H1 (cell line): ENCODE results near the gene TEAD4. TPM values are rescaled to one million over a fixed set of nuclear protein-coding genes. Genes with fewer than 3 reads are reported as not detected.
A peak's percentile ranks its signal among the peaks of the same experiment; 100 is the strongest.

Source experiments
- CTCF ChIA-PET: fragments of 300-600 bp; sonication (Branson Sonifier 250); formaldehyde crosslinking; loops from one replicate; lab custom pipeline; 2021; ENCODE audit not compliant: partially characterized antibody; lab: Charles Lee
- POLR2A ChIA-PET: fragments of 300-600 bp; sonication (Branson Sonifier 250); formaldehyde crosslinking; loops from one replicate; lab custom pipeline; 2021; ENCODE audit warnings: inconsistent platforms; ENCODE audit not compliant: partially characterized antibody; lab: Charles Lee
- DNase-seq, 2 experiments: peaks; one replicate each; pipeline versions ENCODE4 v3.0.0 to v3.0.0-alpha.2; 2010 to 2022; ENCODE audit warnings: low spot score in 2 of 2, low read depth in 1 of 2, mixed read lengths in 1 of 2
- FAIRE-seq: peaks from 2 replicates; lab custom pipeline; 2011; peaks lifted over from hg19 to GRCh38; lab: Jason Lieb, UNC
- H2AFZ ChIP-seq: 2 replicates; pipeline ENCODE4 v1.8.1; 2012; ENCODE audit warnings: low read length, inconsistent platforms
- H2AK5ac ChIP-seq: 2 replicates; pipeline ENCODE4 v1.6.1; 2013; ENCODE audit warnings: low read depth, low read length
- H2BK120ac ChIP-seq: replicated peaks from 2 replicates; pipeline ENCODE3; 2013; ENCODE audit warnings: low read depth, low read length, inconsistent platforms
- H2BK12ac ChIP-seq: 2 replicates; pipeline ENCODE4 v1.6.1; 2013; ENCODE audit warnings: low read depth, low read length
- H2BK15ac ChIP-seq: 2 replicates; pipeline ENCODE4 v1.6.1; 2013; ENCODE audit warnings: low read length
- H2BK20ac ChIP-seq: 2 replicates; pipeline ENCODE4 v1.6.1; 2013; ENCODE audit warnings: low read length
- H2BK5ac ChIP-seq: 2 replicates; pipeline ENCODE4 v1.6.1; 2013; ENCODE audit warnings: low read depth, low read length
- H3K14ac ChIP-seq: 2 replicates; pipeline ENCODE4 v1.6.1; 2013; ENCODE audit warnings: inconsistent platforms; ENCODE audit not compliant: insufficient read length
- H3K18ac ChIP-seq: 2 replicates; pipeline ENCODE4 v1.6.1; 2013; ENCODE audit warnings: low read length; ENCODE audit errors: extremely low read depth
- H3K23ac ChIP-seq: 2 replicates; pipeline ENCODE4 v1.6.1; 2013; ENCODE audit warnings: inconsistent platforms; ENCODE audit not compliant: insufficient read length
- H3K23me2 ChIP-seq: 2 replicates; pipeline ENCODE4 v1.6.1; 2013; ENCODE audit warnings: low read depth, low read length
- H3K27ac ChIP-seq: 2 replicates; pipeline ENCODE4 v1.6.1; 2011; ENCODE audit warnings: low read depth, low read length, inconsistent platforms
- H3K27me3 ChIP-seq, 4 experiments: replicated peaks in 1 of 4; 1 replicate in 1 of 4; 2 replicates in 3 of 4; pipeline versions ENCODE4 v1.6.1 to v1.8.1; 2011 to 2013; ENCODE audit warnings: low read length in 3 of 4, mild to moderate bottlenecking in 3 of 4, inconsistent platforms in 2 of 4, mixed read lengths in 2 of 4, moderate library complexity in 1 of 4; ENCODE audit not compliant: control insufficient read depth in 3 of 4, insufficient read depth in 3 of 4; ENCODE audit errors: extremely low read depth in 1 of 4
- H3K36me3 ChIP-seq, 4 experiments: 2 replicates each; pipeline versions ENCODE4 v1.6.1 to v1.8.1; 2011 to 2013; ENCODE audit warnings: mild to moderate bottlenecking in 4 of 4, low read length in 3 of 4, moderate library complexity in 2 of 4, control low read depth in 1 of 4, inconsistent platforms in 1 of 4; ENCODE audit not compliant: insufficient read depth in 4 of 4, control insufficient read depth in 2 of 4
- H3K4ac ChIP-seq: replicated peaks from 2 replicates; pipeline ENCODE3; 2013; ENCODE audit warnings: low read length, low read depth, mixed read lengths, inconsistent platforms; ENCODE audit not compliant: insufficient read length
- H3K4me1 ChIP-seq, 4 experiments: replicated peaks in 1 of 4; 1 replicate in 1 of 4; 2 replicates in 3 of 4; pipeline versions ENCODE4 v1.6.1 to v1.8.1; 2011 to 2013; ENCODE audit warnings: low read length in 3 of 4, inconsistent platforms in 2 of 4, mixed read lengths in 1 of 4; ENCODE audit not compliant: insufficient read depth in 4 of 4, control insufficient read depth in 3 of 4
- H3K4me2 ChIP-seq, 2 experiments: 2 replicates each; pipeline versions ENCODE4 v1.6.1 to v1.8.1; 2011 to 2013; ENCODE audit warnings: low read depth in 2 of 2, low read length in 2 of 2, control low read depth in 1 of 2, inconsistent platforms in 1 of 2, mild to moderate bottlenecking in 1 of 2; ENCODE audit not compliant: insufficient read depth in 1 of 2
- H3K4me3 ChIP-seq, 4 experiments: fragments of 200-600, 300-600 bp in 1 of 4; sonication (generic), shearing (Covaris generic), sonication (Bioruptor Twin) in 1 of 4; 2 replicates each; pipeline versions ENCODE4 v1.5.1 to v1.8.1; 2011 to 2016; ENCODE audit warnings: low read length in 4 of 4, low read depth in 3 of 4, control low read depth in 2 of 4, inconsistent platforms in 2 of 4, mild to moderate bottlenecking in 2 of 4, mixed read lengths in 1 of 4, moderate library complexity in 1 of 4; ENCODE audit not compliant: insufficient read depth in 2 of 4; ENCODE audit errors: extremely low read depth in 1 of 4
- H3K56ac ChIP-seq: replicated peaks from 2 replicates; pipeline ENCODE3; 2013; ENCODE audit warnings: low read depth, mild to moderate bottlenecking, mixed read lengths, low read length, inconsistent platforms; ENCODE audit not compliant: insufficient read length
- H3K79me1 ChIP-seq: 2 replicates; pipeline ENCODE4 v1.6.1; 2013; ENCODE audit warnings: low read depth, low read length, control low read depth
- H3K79me2 ChIP-seq, 2 experiments: 2 replicates each; pipeline versions ENCODE4 v1.6.1 to v1.8.1; 2012 to 2013; ENCODE audit warnings: low read length in 2 of 2, mild to moderate bottlenecking in 2 of 2, inconsistent platforms in 1 of 2; ENCODE audit not compliant: insufficient read depth in 2 of 2, control insufficient read depth in 1 of 2
- H3K9ac ChIP-seq, 4 experiments: replicated peaks in 1 of 4; 1 replicate in 1 of 4; 2 replicates in 3 of 4; pipeline versions ENCODE4 v1.6.1 to v1.8.1; 2011 to 2013; ENCODE audit warnings: low read depth in 3 of 4, low read length in 3 of 4, control low read depth in 2 of 4, mild to moderate bottlenecking in 2 of 4, moderate library complexity in 2 of 4, inconsistent platforms in 1 of 4; ENCODE audit errors: extremely low read depth in 1 of 4
- H3K9me3 ChIP-seq, 2 experiments: 2 replicates each; pipeline versions ENCODE4 v1.6.1 to v1.8.1; 2012 to 2013; ENCODE audit warnings: mild to moderate bottlenecking in 2 of 2, moderate library complexity in 2 of 2, control low read depth in 1 of 2, inconsistent platforms in 1 of 2, low read depth in 1 of 2, low read length in 1 of 2, mixed read lengths in 1 of 2; ENCODE audit not compliant: insufficient read depth in 2 of 2
- H4K20me1 ChIP-seq, 2 experiments: replicated peaks in 1 of 2; 2 replicates each; pipeline versions ENCODE3 to v1.8.1; 2011 to 2013; ENCODE audit warnings: inconsistent platforms in 2 of 2, low read length in 2 of 2, mild to moderate bottlenecking in 1 of 2; ENCODE audit not compliant: insufficient read depth in 2 of 2, control insufficient read depth in 1 of 2
- H4K5ac ChIP-seq: 2 replicates; pipeline ENCODE4 v1.6.1; 2013; ENCODE audit warnings: low read length, low read depth, mixed read lengths, inconsistent platforms; ENCODE audit not compliant: insufficient read length
- H4K8ac ChIP-seq: 2 replicates; pipeline ENCODE4 v1.8.0; 2013; ENCODE audit warnings: mild to moderate bottlenecking, moderate library complexity, low read length, inconsistent platforms; ENCODE audit not compliant: insufficient read depth; ENCODE audit errors: extremely low read depth
- H4K91ac ChIP-seq: replicated peaks from 2 replicates; pipeline ENCODE3; 2013; ENCODE audit warnings: low read length, mixed read lengths, inconsistent platforms; ENCODE audit not compliant: insufficient read length
- CTCF ChIP-seq, 3 experiments: IDR thresholded peaks; 1 replicate in 2 of 3; 2 replicates in 1 of 3; pipeline versions ENCODE4 v1.5.1 to v1.6.1; 2011; ENCODE audit warnings: low read length in 3 of 3, mild to moderate bottlenecking in 3 of 3, inconsistent platforms in 2 of 3, low read depth in 1 of 3, moderate library complexity in 1 of 3; ENCODE audit not compliant: insufficient read depth in 1 of 3; ENCODE audit errors: control extremely low read depth in 1 of 3
- E2F6 ChIP-seq: IDR thresholded peaks from 2 replicates; pipeline ENCODE4 v1.6.1; 2012; ENCODE audit warnings: inconsistent platforms
- MAFK ChIP-seq: IDR thresholded peaks from 2 replicates; pipeline ENCODE4 v1.6.1; 2012; ENCODE audit warnings: low read depth, mild to moderate bottlenecking, improper control_type of control experiment, low read length
- RAD21 ChIP-seq, 2 experiments: IDR thresholded peaks in 1 of 2; conservative IDR thresholded peaks in 1 of 2; 2 replicates each; pipeline ENCODE4 v1.6.1; 2011; ENCODE audit warnings: low read depth in 2 of 2, low read length in 2 of 2, improper control_type of control experiment in 1 of 2, inconsistent platforms in 1 of 2, mild to moderate bottlenecking in 1 of 2, moderate library complexity in 1 of 2
- RBBP5 ChIP-seq: IDR thresholded peaks from 2 replicates; pipeline ENCODE4 v1.7.1; 2012; ENCODE audit warnings: low read depth, mild to moderate bottlenecking, inconsistent platforms, low read length, moderate library complexity, borderline replicate concordance
- SIN3A ChIP-seq, 2 experiments: IDR thresholded peaks in 1 of 2; conservative IDR thresholded peaks in 1 of 2; 2 replicates each; pipeline ENCODE4 v1.6.1; 2011 to 2012; ENCODE audit warnings: low read length in 2 of 2, improper control_type of control experiment in 1 of 2, low read depth in 1 of 2, mild to moderate bottlenecking in 1 of 2
- SP1 ChIP-seq: IDR thresholded peaks from 2 replicates; pipeline ENCODE4 v1.6.1; 2011; ENCODE audit warnings: low read depth, low read length
- SP2 ChIP-seq: IDR thresholded peaks from 2 replicates; pipeline ENCODE4 v1.6.1; 2012; ENCODE audit warnings: mild to moderate bottlenecking, low read length, inconsistent platforms
- TAF7 ChIP-seq: optimal IDR thresholded peaks from 2 replicates; pipeline ENCODE3; 2011; ENCODE audit warnings: low read depth, mild to moderate bottlenecking, inconsistent platforms, low read length, moderate library complexity, borderline replicate concordance
- YY1 ChIP-seq: IDR thresholded peaks from 2 replicates; pipeline ENCODE4 v1.6.1; 2011; ENCODE audit warnings: low read depth, mild to moderate bottlenecking, low read length
- WGBS, 2 experiments: shearing (Covaris generic) in 1 of 2; methylation state at CpG; one replicate each; pipeline versions ENCODE4 v1.1.6 to v1.1.7; 2013 to 2015; ENCODE audit warnings: low lambda C conversion rate in 2 of 2, mixed read lengths in 2 of 2, inconsistent platforms in 1 of 2, low coverage in 1 of 2, missing lambda C conversion rate in 1 of 2; ENCODE audit not compliant: insufficient replicate concordance in 2 of 2, insufficient coverage in 1 of 2, insufficient read length in 1 of 2; ENCODE audit errors: extremely low coverage in 1 of 2, missing lambda C conversion rate in 1 of 2; 5-methylcytosine and 5-hydroxymethylcytosine counted together
- polyA plus RNA-seq, 7 experiments: library from polyadenylated mRNA; depleted of rRNA in 3 of 7; stranded (reverse) in 5 of 7; unstranded in 2 of 7; fragments of >200 nt in 5 of 7; fragments of 200-250 nt in 2 of 7; gene quantifications; 1 replicate in 5 of 7; 2 replicates in 1 of 7; 4 replicates in 1 of 7; pipeline versions ENCODE4 v1.2.1 to v1.2.3, GENCODE V29; 2011 to 2013; ENCODE audit warnings: missing spikeins in 2 of 7, mixed read lengths in 2 of 7
- total RNA-seq: library from RNA; stranded (reverse); fragmentation: NEBNext Ultra II Directional; extraction: Animal tissue kit (Norgen Biotek cat#: 25700); gene quantifications from 2 replicates; pipeline ENCODE4 v1.2.1, GENCODE V29; 2021

Gene TEAD4
- total and polyA plus RNA-seq, 2 of the 8 experiments (the other 6 are each of a cell fraction or from before 2014, with no cell fraction given), result 56.7 to 116 TPM

GRCh38 chr12:2924019-2924418 lies 35.2 kb upstream of the TEAD4 start:
- POLR2A ChIA-PET, result interaction anchor here (0.6 to 1.4 kb wide), 3 partner anchors 9 to 28 kb away, joined by 3 read pairs; no protein-coding TSS in a partner anchor
- Histone ChIP-seq H3K23ac (no peak overlapping the region), H3K4ac (no peak overlapping the region), H2AFZ (no peak overlapping the region), H2BK12ac (no peak overlapping the region), H2BK15ac (no peak overlapping the region; the same call in 1 of the 2 replicates), H3K4me2 (no peak overlapping the region), H3K79me1 (no peaks in the 10 kb centered on the region; the same call in 1 of the 2 replicates), H4K5ac (no peak overlapping the region), H3K4me3 (no peak overlapping the region), H3K36me3 (peaks cover 0 to 4% (median 0%) of the 10 kb centered on the region in 4 experiments; a peak in 3 of 8 replicates), H3K27me3 (no peaks in the 10 kb centered on the region), H2BK20ac (no peak overlapping the region), H2AK5ac (no peak overlapping the region), H4K8ac (no peak overlapping the region), H3K56ac (no peak overlapping the region), H3K79me2 (no peaks in the 10 kb centered on the region), H3K14ac (no peak overlapping the region), H3K9ac (no peak overlapping the region), H2BK120ac (no peak overlapping the region), H3K27ac (no peak overlapping the region), H3K9me3 (no peaks in the 10 kb centered on the region), H4K91ac (no peak overlapping the region), H2BK5ac (0 out of 2 replicates have a peak overlapping the region, but pooled peaks have one; percentile 22), H4K20me1 (no peaks in the 10 kb centered on the region), H3K4me1 (peaks cover 0 to 7% (median 2%) of the 10 kb centered on the region in 4 experiments; a peak in 5 of 7 replicates), H3K18ac (no peak overlapping the region), H3K23me2 (no peaks in the 10 kb centered on the region)
- DNase-seq, result no peak
- CTCF ChIA-PET, result interaction anchor here (0.7 to 3.2 kb wide), 5 partner anchors 10 to 85 kb away, joined by 3 to 15 read pairs (median 4); no protein-coding TSS in a partner anchor
- FAIRE-seq, result no peak
- 86% methylated on average over 3 of the region's 3 CpGs; no CpG with 5 or more reads in 1 of the 2 experiments for WGBS, 2 experiments
- TF ChIP-seq SIN3A (conservative IDR thresholded peaks at IDR 0.05 in 1 of 2, IDR thresholded peaks at IDR 0.05 in 1 of 2; ENCODE audit: low read depth in 1 of 2, low read length in 2 of 2) (no peak), CTCF (IDR thresholded peaks at IDR 0.05; ENCODE audit: control extremely low read depth in 1 of 3, insufficient read depth in 1 of 3, low read depth in 1 of 3, low read length in 3 of 3) (no peak), SP1 (no peak), MAFK (no peak), RBBP5 (no peak), E2F6 (no peak), YY1 (no peak), RAD21 (IDR thresholded peaks at IDR 0.05 in 1 of 2, conservative IDR thresholded peaks at IDR 0.05 in 1 of 2; ENCODE audit: low read depth in 2 of 2, low read length in 2 of 2) (no peak), TAF7 (no peak), SP2 (no peak)
